Measurements from ENCODE around the gene PPP1R13B. TPM values are rescaled to one million over a fixed set of nuclear protein-coding genes. Genes with fewer than 3 reads are reported as not detected.

The PPP1R13B gene
- total and polyA plus RNA-seq, 7 experiments from 2014 or later, result 3.3 to 26.8 (median 16.9) TPM

DNA sequence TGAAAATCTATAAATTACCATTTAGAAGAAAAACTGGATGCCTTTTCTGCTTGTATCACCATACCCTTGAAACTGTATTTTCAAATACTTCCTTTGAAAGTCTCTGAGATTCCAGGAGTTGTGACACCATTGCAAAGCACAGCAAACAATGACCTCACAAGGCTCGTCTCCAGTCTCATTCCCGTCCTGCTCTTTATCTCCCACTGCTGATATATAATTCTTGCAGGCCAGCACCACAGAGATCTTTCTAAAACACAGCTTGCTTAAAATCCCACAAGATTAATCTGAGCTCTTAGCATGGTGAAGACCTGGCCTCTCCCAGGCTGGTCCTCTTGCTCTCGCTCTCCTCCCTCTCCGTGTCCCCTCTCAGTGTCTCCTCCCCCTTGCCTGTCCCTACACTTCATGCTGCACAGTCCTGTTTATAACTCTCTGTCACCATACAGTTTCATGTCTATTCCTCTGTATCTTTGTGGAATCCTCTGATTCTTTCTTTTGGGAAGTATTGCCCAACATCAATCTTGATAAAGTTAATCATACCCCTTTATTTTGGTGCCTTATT is 80.0 kb downstream of the PPP1R13B start:
- DNase-seq, result no peak
- peaks cover 0 to 6% (median 0%) of the 10 kb centered on the region in 3 experiments for H3K36me3 ChIP-seq (ENCODE audit: control insufficient read depth in 2 of 3, insufficient read depth in 3 of 3, low read length in 3 of 3)
- no peaks in the 10 kb centered on the region for H3K9me3 ChIP-seq (ENCODE audit: control insufficient read depth in 2 of 3, low read length in 3 of 3)
- peaks cover 0 to 5% (median 0%) of the 10 kb centered on the region in 7 donors for H3K4me1 Mint-ChIP-seq
- peaks cover 4 to 25% (median 13%) of the 10 kb centered on the region in 5 donors for H3K36me3 Mint-ChIP-seq
- H3K27me3 ChIP-seq (ENCODE audit: control insufficient read depth in 2 of 2, insufficient read depth in 2 of 2, low read length in 2 of 2), result no peaks in the 10 kb centered on the region
- H3K4me3 Mint-ChIP-seq, result no peak overlapping the region
- no peaks in the 10 kb centered on the region for H3K4me1 ChIP-seq (ENCODE audit: control insufficient read depth in 2 of 2, insufficient read depth in 2 of 2, low read length in 2 of 2)
- CTCF ChIA-PET, result no interaction called here
- intact Hi-C loops (cut with micrococcal nuclease), result no loop called here
- no peak for ATAC-seq
- H3K27me3 Mint-ChIP-seq, result no peaks in the 10 kb centered on the region
- H3K9me3 Mint-ChIP-seq, result peaks cover 0 to 4% (median 0%) of the 10 kb centered on the region in 11 donors
- H3K27ac ChIP-seq (ENCODE audit: low read depth, low read length), result no peak overlapping the region
- no peak overlapping the region for H3K4me3 ChIP-seq (ENCODE audit: low read length)
- no peak overlapping the region for H3K27ac Mint-ChIP-seq
- POLR2A ChIA-PET, result no interaction called here

DNA sequence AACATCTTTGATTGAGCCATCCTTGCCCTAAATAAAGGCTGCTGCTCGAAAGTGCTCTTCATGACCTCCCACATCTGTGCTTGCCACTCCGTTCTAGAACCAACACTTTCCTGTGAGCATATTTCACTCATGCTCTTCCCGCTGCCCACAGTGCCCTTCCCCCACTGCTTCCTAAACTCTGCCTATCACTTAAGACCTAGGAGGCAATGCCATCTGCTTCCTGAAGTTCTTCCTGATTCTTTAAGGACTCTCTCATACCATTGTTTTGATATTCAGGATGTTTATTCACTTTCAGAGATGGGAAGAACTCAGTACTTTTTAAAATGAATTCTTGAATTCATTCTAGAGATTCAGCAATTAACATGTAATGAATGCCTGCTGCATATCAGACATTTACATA is 81.8 kb downstream of the PPP1R13B start:
- Histone ChIP-seq H3K4me1 (ENCODE audit: control insufficient read depth in 2 of 2, insufficient read depth in 2 of 2, low read length in 2 of 2) (no peaks in the 10 kb centered on the region), H3K36me3 (ENCODE audit: control insufficient read depth in 2 of 3, insufficient read depth in 3 of 3, low read length in 3 of 3) (peaks cover 0 to 2% (median 0%) of the 10 kb centered on the region in 3 experiments), H3K9me3 (ENCODE audit: control insufficient read depth in 2 of 3, low read length in 3 of 3) (no peaks in the 10 kb centered on the region), H3K27me3 (ENCODE audit: control insufficient read depth in 2 of 2, insufficient read depth in 2 of 2, low read length in 2 of 2) (no peaks in the 10 kb centered on the region), H3K27ac (ENCODE audit: low read depth, low read length) (no peak overlapping the region), H3K4me3 (ENCODE audit: low read length) (no peak overlapping the region)
- ChIA-PET CTCF (interaction anchor here (0.6 kb wide), 1 partner anchor 396 kb away, joined by 3 read pairs; no protein-coding TSS in a partner anchor), POLR2A (no interaction called here)
- no peak for ATAC-seq
- Mint-ChIP-seq H3K4me3 (no peak overlapping the region), H3K9me3 (no peaks in the 10 kb centered on the region), H3K27me3 (no peaks in the 10 kb centered on the region), H3K4me1 (peaks cover 0 to 5% (median 0%) of the 10 kb centered on the region in 7 donors), H3K27ac (peak overlapping the region in 2 of 9 donors; percentile 20 to 57), H3K36me3 (peaks cover 0 to 16% (median 10%) of the 10 kb centered on the region in 5 donors)
- no peak for DNase-seq
- intact Hi-C loops (cut with micrococcal nuclease), result no loop called here

DNA sequence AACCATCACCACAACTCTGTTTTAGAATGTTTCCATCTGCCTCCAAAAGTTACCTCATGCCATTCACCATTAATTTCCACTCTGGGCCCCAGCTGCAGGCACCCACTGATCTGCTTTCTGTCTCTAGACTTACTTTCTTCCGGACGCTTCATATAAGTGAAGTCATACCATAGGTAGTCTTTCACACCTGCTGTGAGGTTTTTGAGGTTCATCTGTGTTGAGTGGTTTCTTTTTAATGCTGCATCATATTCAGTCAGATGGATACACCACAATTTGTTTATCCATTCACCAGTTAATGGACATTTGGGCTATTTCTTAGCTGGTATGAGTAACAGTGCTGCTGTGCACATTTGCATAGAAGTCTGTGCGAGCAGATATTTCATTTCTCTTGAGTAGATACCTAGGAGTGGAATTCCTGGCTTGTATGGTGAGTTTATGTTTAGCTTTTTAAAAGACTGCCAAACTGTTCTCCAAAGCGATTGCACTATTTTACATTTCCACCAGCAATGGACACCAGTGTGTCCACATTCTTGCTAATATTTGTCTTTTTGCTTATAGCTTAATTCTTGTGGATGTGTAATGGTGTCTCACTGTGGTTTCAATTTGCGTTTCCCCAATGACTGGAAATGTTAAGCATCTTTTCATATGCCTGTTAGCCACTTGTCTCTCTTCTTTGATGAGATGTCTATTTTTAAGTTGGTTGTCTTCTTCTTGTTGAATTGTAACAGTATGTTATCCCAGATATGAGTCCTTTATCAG is 83.5 kb downstream of the PPP1R13B start:
- peaks cover 0 to 5% (median 0%) of the 10 kb centered on the region in 7 donors for H3K4me1 Mint-ChIP-seq
- Histone ChIP-seq H3K27me3 (ENCODE audit: control insufficient read depth in 2 of 2, insufficient read depth in 2 of 2, low read length in 2 of 2) (no peaks in the 10 kb centered on the region), H3K9me3 (ENCODE audit: control insufficient read depth in 2 of 3, low read length in 3 of 3) (no peaks in the 10 kb centered on the region), H3K36me3 (ENCODE audit: control insufficient read depth in 2 of 3, insufficient read depth in 3 of 3, low read length in 3 of 3) (no peaks in the 10 kb centered on the region), H3K4me1 (ENCODE audit: control insufficient read depth in 2 of 2, insufficient read depth in 2 of 2, low read length in 2 of 2) (no peaks in the 10 kb centered on the region), H3K4me3 (ENCODE audit: low read length) (no peak overlapping the region), H3K27ac (ENCODE audit: low read depth, low read length) (no peak overlapping the region)
- no peaks in the 10 kb centered on the region for H3K27me3 Mint-ChIP-seq
- ATAC-seq (no peak), DNase-seq (no peak)
- no peaks in the 10 kb centered on the region for H3K9me3 Mint-ChIP-seq
- H3K4me3 Mint-ChIP-seq, result no peak overlapping the region
- no peak overlapping the region for H3K27ac Mint-ChIP-seq
- H3K36me3 Mint-ChIP-seq, result peaks cover 0 to 16% (median 10%) of the 10 kb centered on the region in 5 donors
- POLR2A ChIA-PET, result no interaction called here
- CTCF ChIA-PET, result interaction anchor here (0.6 to 0.7 kb wide), 2 partner anchors 45 to 305 kb away, joined by 3 to 4 read pairs; no protein-coding TSS in a partner anchor
- intact Hi-C loops (cut with micrococcal nuclease), result no loop called here

DNA sequence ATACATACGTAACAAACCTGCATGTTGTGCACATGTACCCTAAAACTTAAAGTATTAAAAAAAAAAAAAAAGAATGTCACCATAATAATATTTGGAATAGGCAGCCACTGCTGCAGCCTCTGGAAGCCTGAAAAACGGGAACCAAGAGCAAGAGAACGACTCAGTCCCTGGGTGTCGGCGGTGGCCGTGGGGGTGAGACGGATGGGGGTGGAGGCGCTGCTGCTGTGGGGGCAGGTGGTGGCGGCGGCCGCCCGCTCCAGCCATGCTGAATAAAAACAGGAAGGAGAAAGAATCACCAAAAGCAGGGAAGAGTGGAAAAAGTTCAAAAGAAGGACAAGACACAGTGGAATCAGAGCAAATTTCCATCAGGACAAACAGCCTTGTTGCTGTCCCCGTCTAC is 84.8 kb downstream of the PPP1R13B start:
- Histone ChIP-seq H3K27me3 (ENCODE audit: control insufficient read depth in 2 of 2, insufficient read depth in 2 of 2, low read length in 2 of 2) (no peaks in the 10 kb centered on the region), H3K27ac (ENCODE audit: low read depth, low read length) (no peak overlapping the region), H3K4me1 (ENCODE audit: control insufficient read depth in 2 of 2, insufficient read depth in 2 of 2, low read length in 2 of 2) (no peaks in the 10 kb centered on the region), H3K4me3 (ENCODE audit: low read length) (no peak overlapping the region), H3K36me3 (ENCODE audit: control insufficient read depth in 2 of 3, insufficient read depth in 3 of 3, low read length in 3 of 3) (no peaks in the 10 kb centered on the region), H3K9me3 (ENCODE audit: control insufficient read depth in 2 of 3, low read length in 3 of 3) (no peaks in the 10 kb centered on the region)
- Mint-ChIP-seq H3K4me3 (no peak overlapping the region), H3K9me3 (no peaks in the 10 kb centered on the region), H3K4me1 (peaks cover 0 to 5% (median 0%) of the 10 kb centered on the region in 7 donors), H3K27ac (no peak overlapping the region), H3K27me3 (no peaks in the 10 kb centered on the region), H3K36me3 (peaks cover 0 to 14% (median 10%) of the 10 kb centered on the region in 5 donors)
- ATAC-seq (no peak), DNase-seq (no peak)
- CTCF ChIA-PET, result no interaction called here
- intact Hi-C loops (cut with micrococcal nuclease), result no loop called here
- POLR2A ChIA-PET, result no interaction called here

DNA sequence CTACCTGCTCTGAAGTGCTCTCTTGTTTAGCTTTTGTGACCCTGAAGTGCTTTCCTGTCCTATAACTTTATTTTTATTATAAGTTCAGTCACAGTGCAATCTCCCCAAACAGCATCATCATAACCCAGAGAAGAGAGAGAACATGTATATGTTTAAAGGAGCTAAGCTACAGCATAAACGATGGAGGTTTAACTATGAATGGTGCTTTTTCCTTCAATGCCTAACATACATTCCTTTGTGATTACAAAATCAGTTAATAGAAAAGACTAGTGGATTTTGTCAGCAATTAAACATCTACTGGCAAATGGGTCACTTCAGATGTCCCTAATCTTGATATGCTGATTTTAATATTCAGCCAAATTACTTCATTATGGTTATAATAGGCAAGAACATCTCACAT is 85.3 kb downstream of the PPP1R13B start:
- Mint-ChIP-seq H3K9me3 (no peaks in the 10 kb centered on the region), H3K36me3 (peaks cover 0 to 12% (median 10%) of the 10 kb centered on the region in 5 donors), H3K4me1 (peaks cover 0 to 5% (median 0%) of the 10 kb centered on the region in 7 donors), H3K4me3 (no peak overlapping the region), H3K27me3 (no peaks in the 10 kb centered on the region), H3K27ac (no peak overlapping the region)
- no peaks in the 10 kb centered on the region for H3K27me3 ChIP-seq (ENCODE audit: control insufficient read depth in 2 of 2, insufficient read depth in 2 of 2, low read length in 2 of 2)
- intact Hi-C loops (cut with micrococcal nuclease), result no loop called here
- H3K27ac ChIP-seq (ENCODE audit: low read depth, low read length), result no peak overlapping the region
- no peaks in the 10 kb centered on the region for H3K36me3 ChIP-seq (ENCODE audit: control insufficient read depth in 2 of 3, insufficient read depth in 3 of 3, low read length in 3 of 3)
- ChIA-PET POLR2A (no interaction called here), CTCF (no interaction called here)
- ATAC-seq, result no peak
- no peak for DNase-seq
- no peaks in the 10 kb centered on the region for H3K4me1 ChIP-seq (ENCODE audit: control insufficient read depth in 2 of 2, insufficient read depth in 2 of 2, low read length in 2 of 2)
- H3K9me3 ChIP-seq (ENCODE audit: control insufficient read depth in 2 of 3, low read length in 3 of 3), result no peaks in the 10 kb centered on the region
- no peak overlapping the region for H3K4me3 ChIP-seq (ENCODE audit: low read length)

DNA sequence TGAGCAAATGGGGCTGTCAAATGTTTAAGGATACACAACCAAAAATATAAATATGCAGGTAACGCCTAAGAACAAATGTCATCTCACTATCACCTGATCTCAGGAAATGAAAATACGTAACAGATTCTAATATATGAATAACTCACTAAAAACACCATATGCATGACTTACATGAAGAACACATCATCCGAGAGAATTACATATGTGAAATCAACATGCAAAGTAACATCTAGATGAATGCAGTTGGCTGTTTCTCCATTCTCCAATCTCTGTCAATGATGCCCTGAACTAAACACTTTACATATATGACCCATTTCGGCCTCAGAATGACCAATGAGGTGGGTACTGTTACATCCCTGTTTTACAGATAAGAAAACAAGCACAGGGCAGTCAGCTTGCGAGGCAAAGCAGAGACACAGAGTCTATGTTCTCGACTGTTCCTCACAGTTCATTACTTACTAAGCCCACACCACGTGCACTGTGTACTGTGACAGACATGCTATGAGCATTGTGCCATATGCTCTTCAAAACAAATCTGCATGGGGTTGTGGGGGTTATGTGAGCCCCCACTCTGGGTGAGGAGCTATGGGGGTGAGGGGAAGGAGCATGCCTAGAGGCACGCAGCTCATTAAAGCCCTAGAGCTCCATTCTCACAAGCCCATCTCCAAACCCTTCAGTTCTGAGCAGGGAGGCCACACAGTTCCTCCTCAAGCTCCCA is 89.2 kb downstream of the PPP1R13B start:
- no peak overlapping the region for H3K4me3 Mint-ChIP-seq
- ChIA-PET POLR2A (interaction anchor here (1.2 kb wide), 1 partner anchor 21 kb away, joined by 4 read pairs; no protein-coding TSS in a partner anchor), CTCF (interaction anchor here (0.6 to 1.0 kb wide), 2 partner anchors 10 to 39 kb away, joined by 3 to 4 read pairs; no protein-coding TSS in a partner anchor)
- DNase-seq (no peak), ATAC-seq (no peak)
- H3K9me3 Mint-ChIP-seq, result no peaks in the 10 kb centered on the region
- Histone ChIP-seq H3K9me3 (ENCODE audit: control insufficient read depth in 2 of 3, low read length in 3 of 3) (no peaks in the 10 kb centered on the region), H3K4me1 (ENCODE audit: control insufficient read depth in 2 of 2, insufficient read depth in 2 of 2, low read length in 2 of 2) (no peaks in the 10 kb centered on the region), H3K27ac (ENCODE audit: low read depth, low read length) (no peak overlapping the region), H3K4me3 (ENCODE audit: low read length) (no peak overlapping the region), H3K36me3 (ENCODE audit: control insufficient read depth in 2 of 3, insufficient read depth in 3 of 3, low read length in 3 of 3) (no peaks in the 10 kb centered on the region), H3K27me3 (ENCODE audit: control insufficient read depth in 2 of 2, insufficient read depth in 2 of 2, low read length in 2 of 2) (no peaks in the 10 kb centered on the region)
- no peaks in the 10 kb centered on the region for H3K27me3 Mint-ChIP-seq
- intact Hi-C loops (cut with micrococcal nuclease), result no loop called here
- no peaks in the 10 kb centered on the region for H3K4me1 Mint-ChIP-seq
- H3K36me3 Mint-ChIP-seq, result peaks cover 0 to 13% (median 0%) of the 10 kb centered on the region in 5 donors
- H3K27ac Mint-ChIP-seq, result no peak overlapping the region

Data from naive thymus-derived CD4-positive, alpha-beta T cell (primary cell).